ENCODE data around the gene AUTS2. TPM values are rescaled to one million over a fixed set of nuclear protein-coding genes. Genes with fewer than 3 reads are reported as not detected.

Gene AUTS2
- total and polyA plus RNA-seq, 10 of the 15 experiments (the other 5 are each of a cell fraction or from before 2014, with no cell fraction given) = 6.4 to 55.6 (median 21.6) TPM

GRCh38 chr7:69803699-69804516 lies 205.6 kb downstream of the AUTS2 start (continued):
- TF ChIP-seq, protein P1, sequence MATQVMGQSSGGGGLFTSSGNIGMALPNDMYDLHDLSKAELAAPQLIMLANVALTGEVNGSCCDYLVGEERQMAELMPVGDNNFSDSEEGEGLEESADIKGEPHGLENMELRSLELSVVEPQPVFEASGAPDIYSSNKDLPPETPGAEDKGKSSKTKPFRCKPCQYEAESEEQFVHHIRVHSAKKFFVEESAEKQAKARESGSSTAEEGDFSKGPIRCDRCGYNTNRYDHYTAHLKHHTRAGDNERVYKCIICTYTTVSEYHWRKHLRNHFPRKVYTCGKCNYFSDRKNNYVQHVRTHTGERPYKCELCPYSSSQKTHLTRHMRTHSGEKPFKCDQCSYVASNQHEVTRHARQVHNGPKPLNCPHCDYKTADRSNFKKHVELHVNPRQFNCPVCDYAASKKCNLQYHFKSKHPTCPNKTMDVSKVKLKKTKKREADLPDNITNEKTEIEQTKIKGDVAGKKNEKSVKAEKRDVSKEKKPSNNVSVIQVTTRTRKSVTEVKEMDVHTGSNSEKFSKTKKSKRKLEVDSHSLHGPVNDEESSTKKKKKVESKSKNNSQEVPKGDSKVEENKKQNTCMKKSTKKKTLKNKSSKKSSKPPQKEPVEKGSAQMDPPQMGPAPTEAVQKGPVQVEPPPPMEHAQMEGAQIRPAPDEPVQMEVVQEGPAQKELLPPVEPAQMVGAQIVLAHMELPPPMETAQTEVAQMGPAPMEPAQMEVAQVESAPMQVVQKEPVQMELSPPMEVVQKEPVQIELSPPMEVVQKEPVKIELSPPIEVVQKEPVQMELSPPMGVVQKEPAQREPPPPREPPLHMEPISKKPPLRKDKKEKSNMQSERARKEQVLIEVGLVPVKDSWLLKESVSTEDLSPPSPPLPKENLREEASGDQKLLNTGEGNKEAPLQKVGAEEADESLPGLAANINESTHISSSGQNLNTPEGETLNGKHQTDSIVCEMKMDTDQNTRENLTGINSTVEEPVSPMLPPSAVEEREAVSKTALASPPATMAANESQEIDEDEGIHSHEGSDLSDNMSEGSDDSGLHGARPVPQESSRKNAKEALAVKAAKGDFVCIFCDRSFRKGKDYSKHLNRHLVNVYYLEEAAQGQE (IDR thresholded peaks at IDR 0.05; ENCODE audit: low read depth, low read length) = no peak
- TF ChIP-seq PML (IDR thresholded peaks at IDR 0.05; ENCODE audit: low read length) (peak; percentile 68; the same call in 1 of the 2 replicates), TCF3 (IDR thresholded peaks at IDR 0.05; ENCODE audit: borderline replicate concordance, insufficient read depth, low read depth, low read length) (peak; percentile 86; the same call in 1 of the 2 replicates), MTA3 (IDR thresholded peaks at IDR 0.05; ENCODE audit: borderline replicate concordance, low read length) (peak; percentile 94), SUZ12 (IDR thresholded peaks at IDR 0.05; ENCODE audit: unreplicated experiment) (no peak), YBX1 (IDR thresholded peaks at IDR 0.05) (peak; percentile 76; the same call in 1 of the 2 replicates), BCL11A (IDR thresholded peaks at IDR 0.05; ENCODE audit: low read depth, low read length) (peak; percentile 100), CHD2 (IDR thresholded peaks at IDR 0.05; ENCODE audit: borderline replicate concordance, low read depth, low read length) (peak; percentile 74), MYB (IDR thresholded peaks at IDR 0.05; ENCODE audit: borderline replicate concordance, low read depth, low read length) (no peak), RCOR1 (conservative IDR thresholded peaks at IDR 0.05; ENCODE audit: low read depth, low read length) (peak; percentile 92; the same call in 1 of the 2 replicates), CHD4 (IDR thresholded peaks at IDR 0.05) (no peak), POU2F2 (IDR thresholded peaks at IDR 0.05; ENCODE audit: borderline replicate concordance, low read depth, low read length) (peak; percentile 93), EGR1 (IDR thresholded peaks at IDR 0.05; ENCODE audit: borderline replicate concordance in 1 of 2, low read depth in 2 of 2, low read length in 2 of 2) (peak in 1 of 2 experiments; percentile 31; a peak in 1 of 3 replicates)
- TF ChIP-seq, protein P2, sequence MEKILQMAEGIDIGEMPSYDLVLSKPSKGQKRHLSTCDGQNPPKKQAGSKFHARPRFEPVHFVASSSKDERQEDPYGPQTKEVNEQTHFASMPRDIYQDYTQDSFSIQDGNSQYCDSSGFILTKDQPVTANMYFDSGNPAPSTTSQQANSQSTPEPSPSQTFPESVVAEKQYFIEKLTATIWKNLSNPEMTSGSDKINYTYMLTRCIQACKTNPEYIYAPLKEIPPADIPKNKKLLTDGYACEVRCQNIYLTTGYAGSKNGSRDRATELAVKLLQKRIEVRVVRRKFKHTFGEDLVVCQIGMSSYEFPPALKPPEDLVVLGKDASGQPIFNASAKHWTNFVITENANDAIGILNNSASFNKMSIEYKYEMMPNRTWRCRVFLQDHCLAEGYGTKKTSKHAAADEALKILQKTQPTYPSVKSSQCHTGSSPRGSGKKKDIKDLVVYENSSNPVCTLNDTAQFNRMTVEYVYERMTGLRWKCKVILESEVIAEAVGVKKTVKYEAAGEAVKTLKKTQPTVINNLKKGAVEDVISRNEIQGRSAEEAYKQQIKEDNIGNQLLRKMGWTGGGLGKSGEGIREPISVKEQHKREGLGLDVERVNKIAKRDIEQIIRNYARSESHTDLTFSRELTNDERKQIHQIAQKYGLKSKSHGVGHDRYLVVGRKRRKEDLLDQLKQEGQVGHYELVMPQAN (conservative IDR thresholded peaks at IDR 0.05) = 0 out of 2 replicates have a peak, but pooled peaks have one; percentile 35
- TF ChIP-seq, protein P3, sequence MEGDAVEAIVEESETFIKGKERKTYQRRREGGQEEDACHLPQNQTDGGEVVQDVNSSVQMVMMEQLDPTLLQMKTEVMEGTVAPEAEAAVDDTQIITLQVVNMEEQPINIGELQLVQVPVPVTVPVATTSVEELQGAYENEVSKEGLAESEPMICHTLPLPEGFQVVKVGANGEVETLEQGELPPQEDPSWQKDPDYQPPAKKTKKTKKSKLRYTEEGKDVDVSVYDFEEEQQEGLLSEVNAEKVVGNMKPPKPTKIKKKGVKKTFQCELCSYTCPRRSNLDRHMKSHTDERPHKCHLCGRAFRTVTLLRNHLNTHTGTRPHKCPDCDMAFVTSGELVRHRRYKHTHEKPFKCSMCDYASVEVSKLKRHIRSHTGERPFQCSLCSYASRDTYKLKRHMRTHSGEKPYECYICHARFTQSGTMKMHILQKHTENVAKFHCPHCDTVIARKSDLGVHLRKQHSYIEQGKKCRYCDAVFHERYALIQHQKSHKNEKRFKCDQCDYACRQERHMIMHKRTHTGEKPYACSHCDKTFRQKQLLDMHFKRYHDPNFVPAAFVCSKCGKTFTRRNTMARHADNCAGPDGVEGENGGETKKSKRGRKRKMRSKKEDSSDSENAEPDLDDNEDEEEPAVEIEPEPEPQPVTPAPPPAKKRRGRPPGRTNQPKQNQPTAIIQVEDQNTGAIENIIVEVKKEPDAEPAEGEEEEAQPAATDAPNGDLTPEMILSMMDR (IDR thresholded peaks at IDR 0.05 in 2 of 3, conservative IDR thresholded peaks at IDR 0.05 in 1 of 3; ENCODE audit: control insufficient read depth in 2 of 3, extremely low read depth in 1 of 3, insufficient read depth in 1 of 3, low read depth in 3 of 3, low read length in 3 of 3) = no peak
- TF ChIP-seq, protein P4, sequence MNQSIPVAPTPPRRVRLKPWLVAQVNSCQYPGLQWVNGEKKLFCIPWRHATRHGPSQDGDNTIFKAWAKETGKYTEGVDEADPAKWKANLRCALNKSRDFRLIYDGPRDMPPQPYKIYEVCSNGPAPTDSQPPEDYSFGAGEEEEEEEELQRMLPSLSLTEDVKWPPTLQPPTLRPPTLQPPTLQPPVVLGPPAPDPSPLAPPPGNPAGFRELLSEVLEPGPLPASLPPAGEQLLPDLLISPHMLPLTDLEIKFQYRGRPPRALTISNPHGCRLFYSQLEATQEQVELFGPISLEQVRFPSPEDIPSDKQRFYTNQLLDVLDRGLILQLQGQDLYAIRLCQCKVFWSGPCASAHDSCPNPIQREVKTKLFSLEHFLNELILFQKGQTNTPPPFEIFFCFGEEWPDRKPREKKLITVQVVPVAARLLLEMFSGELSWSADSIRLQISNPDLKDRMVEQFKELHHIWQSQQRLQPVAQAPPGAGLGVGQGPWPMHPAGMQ (IDR thresholded peaks at IDR 0.05; ENCODE audit: borderline replicate concordance) = no peak; the same call in 1 of the 2 replicates

Data from GM12878 (cell line).